Measurements from ENCODE around the gene IQSEC3. TPM values are rescaled to one million over a fixed set of nuclear protein-coding genes. Genes with fewer than 3 reads are reported as not detected.

The IQSEC3 gene
- total RNA-seq, 2 donors from 2014 or later: 0.78 to 1.6 TPM

GRCh38 chr12:177336-177979 lies 110.9 kb downstream of the IQSEC3 start:
- no peak overlapping the region for H3K4me3 ChIP-seq
- 73 to 80% methylated on average over 1 to 11 of the region's 11 CpGs for WGBS, 2 donors
- intact Hi-C loops (cut with DNase I): no loop called here
- TF ChIP-seq CTCF (IDR thresholded peaks at IDR 0.05) (no peak), POLR2A (IDR thresholded peaks at IDR 0.05) (no peak)
- no peak for DNase-seq
- H3K4me1 ChIP-seq: no peaks in the 10 kb centered on the region
- H3K27ac ChIP-seq: no peak overlapping the region
- H3K27me3 ChIP-seq: no peaks in the 10 kb centered on the region
- no peaks in the 10 kb centered on the region for H3K9me3 ChIP-seq
- no peaks in the 10 kb centered on the region for H3K36me3 ChIP-seq (replicated peaks in 1 of 2; ENCODE audit: insufficient read depth in 1 of 2, low read depth in 2 of 2)
- no peak for ATAC-seq

GRCh38 chr12:177980-178828 lies 111.6 kb downstream of the IQSEC3 start:
- ATAC-seq (no peak), DNase-seq (no peak)
- no peaks in the 10 kb centered on the region for H3K36me3 ChIP-seq (replicated peaks in 1 of 2; ENCODE audit: insufficient read depth in 1 of 2, low read depth in 2 of 2)
- intact Hi-C loops (cut with DNase I): no loop called here
- TF ChIP-seq CTCF (IDR thresholded peaks at IDR 0.05) (no peak), POLR2A (IDR thresholded peaks at IDR 0.05) (no peak)
- 79% methylated on average over 20 of the region's 20 CpGs for WGBS, 2 donors
- H3K27ac ChIP-seq: no peak overlapping the region
- no peaks in the 10 kb centered on the region for H3K9me3 ChIP-seq
- H3K4me1 ChIP-seq: no peaks in the 10 kb centered on the region
- H3K4me3 ChIP-seq: no peak overlapping the region
- no peaks in the 10 kb centered on the region for H3K27me3 ChIP-seq

- no peak overlapping the region for H3K4me3 ChIP-seq
- H3K27ac ChIP-seq: no peak overlapping the region
- intact Hi-C loops (cut with DNase I): no loop called here
- no peaks in the 10 kb centered on the region for H3K9me3 ChIP-seq
- no peaks in the 10 kb centered on the region for H3K36me3 ChIP-seq (replicated peaks in 1 of 2; ENCODE audit: insufficient read depth in 1 of 2, low read depth in 2 of 2)
- DNase-seq (no peak), ATAC-seq (no peak)
- WGBS, 2 donors: 56 to 83% methylated on average over 1 to 2 of the region's 3 CpGs
- no peaks in the 10 kb centered on the region for H3K4me1 ChIP-seq
- TF ChIP-seq CTCF (IDR thresholded peaks at IDR 0.05) (no peak), POLR2A (IDR thresholded peaks at IDR 0.05) (no peak)
- no peaks in the 10 kb centered on the region for H3K27me3 ChIP-seq
These were observed 112.2 kb downstream of the IQSEC3 start for GRCh38 chr12:178829-179109.

- H3K9me3 ChIP-seq: no peaks in the 10 kb centered on the region
- no peak for ATAC-seq
- H3K36me3 ChIP-seq (replicated peaks in 1 of 2; ENCODE audit: insufficient read depth in 1 of 2, low read depth in 2 of 2): no peaks in the 10 kb centered on the region
- no peaks in the 10 kb centered on the region for H3K27me3 ChIP-seq
- WGBS, 2 donors: 64 to 67% methylated on average over 8 to 11 of the region's 11 CpGs
- no peak overlapping the region for H3K4me3 ChIP-seq
- intact Hi-C loops (cut with DNase I): no loop called here
- DNase-seq: no peak
- TF ChIP-seq CTCF (IDR thresholded peaks at IDR 0.05) (no peak), POLR2A (IDR thresholded peaks at IDR 0.05) (no peak)
- no peaks in the 10 kb centered on the region for H3K4me1 ChIP-seq
- H3K27ac ChIP-seq: no peak overlapping the region
These were observed 112.7 kb downstream of the IQSEC3 start for GRCh38 chr12:179131-179884.

Measured in body of pancreas (tissue), 4 donors.